ENCODE results near the gene LTK. TPM values are rescaled to one million over a fixed set of nuclear protein-coding genes. Genes with fewer than 3 reads are reported as not detected.

The LTK gene
- total RNA-seq, 1 donor: not detected

DNA sequence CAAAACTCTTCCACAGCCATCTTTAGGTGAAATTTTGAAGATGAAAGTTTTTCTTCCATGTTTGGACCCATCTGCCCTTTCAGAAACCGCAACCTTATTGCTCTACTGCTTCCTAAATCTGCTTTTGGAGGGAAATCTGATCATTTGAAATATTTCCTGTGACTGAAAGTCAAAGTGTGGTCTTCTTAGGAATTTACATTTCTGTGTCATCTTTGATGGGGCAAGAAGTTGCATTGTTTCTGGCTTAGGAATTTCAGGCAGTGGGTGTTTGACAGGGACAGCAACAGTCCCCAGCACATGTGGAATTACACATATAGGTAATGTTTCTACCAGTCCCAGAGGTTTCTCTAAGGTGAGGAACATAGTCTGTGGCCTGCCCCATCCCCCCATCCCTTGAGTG is 40.1 kb upstream of the LTK start:
- no peak overlapping the region for H2AFZ ChIP-seq (ENCODE audit: low read length)
- H3K9me3 ChIP-seq (ENCODE audit: low read depth, low read length): no peaks in the 10 kb centered on the region
- no peaks in the 10 kb centered on the region for H3K79me2 ChIP-seq (ENCODE audit: insufficient read depth, low read length)
- TF ChIP-seq, protein P1, sequence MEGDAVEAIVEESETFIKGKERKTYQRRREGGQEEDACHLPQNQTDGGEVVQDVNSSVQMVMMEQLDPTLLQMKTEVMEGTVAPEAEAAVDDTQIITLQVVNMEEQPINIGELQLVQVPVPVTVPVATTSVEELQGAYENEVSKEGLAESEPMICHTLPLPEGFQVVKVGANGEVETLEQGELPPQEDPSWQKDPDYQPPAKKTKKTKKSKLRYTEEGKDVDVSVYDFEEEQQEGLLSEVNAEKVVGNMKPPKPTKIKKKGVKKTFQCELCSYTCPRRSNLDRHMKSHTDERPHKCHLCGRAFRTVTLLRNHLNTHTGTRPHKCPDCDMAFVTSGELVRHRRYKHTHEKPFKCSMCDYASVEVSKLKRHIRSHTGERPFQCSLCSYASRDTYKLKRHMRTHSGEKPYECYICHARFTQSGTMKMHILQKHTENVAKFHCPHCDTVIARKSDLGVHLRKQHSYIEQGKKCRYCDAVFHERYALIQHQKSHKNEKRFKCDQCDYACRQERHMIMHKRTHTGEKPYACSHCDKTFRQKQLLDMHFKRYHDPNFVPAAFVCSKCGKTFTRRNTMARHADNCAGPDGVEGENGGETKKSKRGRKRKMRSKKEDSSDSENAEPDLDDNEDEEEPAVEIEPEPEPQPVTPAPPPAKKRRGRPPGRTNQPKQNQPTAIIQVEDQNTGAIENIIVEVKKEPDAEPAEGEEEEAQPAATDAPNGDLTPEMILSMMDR (IDR thresholded peaks at IDR 0.05; ENCODE audit: extremely low read depth, low read depth, low read length): no peak
- no peak overlapping the region for H3K4me2 ChIP-seq (ENCODE audit: insufficient read depth, low read length)
- no peaks in the 10 kb centered on the region for H4K20me1 ChIP-seq (ENCODE audit: insufficient read depth, low read length)
- H3K4me3 ChIP-seq (ENCODE audit: insufficient read depth, low read length): no peak overlapping the region
- no peak overlapping the region for H3K27ac ChIP-seq (ENCODE audit: low read depth, low read length)
- H3K4me1 ChIP-seq (ENCODE audit: insufficient read depth, low read length): peaks cover 9% of the 10 kb centered on the region
- no peaks in the 10 kb centered on the region for H3K27me3 ChIP-seq (ENCODE audit: insufficient read depth, low read length)
- no peaks in the 10 kb centered on the region for H3K36me3 ChIP-seq (ENCODE audit: insufficient read depth, low read length)
- DNase-seq (ENCODE audit: insufficient read length, low spot score, missing footprints): no peak

GRCh38 chr15:41550066-41550775 is 36.6 kb upstream of the LTK start:
- Histone ChIP-seq H3K27me3 (ENCODE audit: insufficient read depth, low read length) (no peaks in the 10 kb centered on the region), H3K9me3 (ENCODE audit: low read depth, low read length) (no peaks in the 10 kb centered on the region), H2AFZ (ENCODE audit: low read length) (no peak overlapping the region), H3K4me1 (ENCODE audit: insufficient read depth, low read length) (no peaks in the 10 kb centered on the region), H3K79me2 (ENCODE audit: insufficient read depth, low read length) (no peaks in the 10 kb centered on the region), H3K4me2 (ENCODE audit: insufficient read depth, low read length) (no peak overlapping the region), H3K36me3 (ENCODE audit: insufficient read depth, low read length) (no peaks in the 10 kb centered on the region), H3K4me3 (ENCODE audit: insufficient read depth, low read length) (no peak overlapping the region), H3K27ac (ENCODE audit: low read depth, low read length) (no peak overlapping the region), H4K20me1 (ENCODE audit: insufficient read depth, low read length) (no peaks in the 10 kb centered on the region)
- TF ChIP-seq, protein P1 (IDR thresholded peaks at IDR 0.05; ENCODE audit: extremely low read depth, low read depth, low read length): no peak
- no peak for DNase-seq (ENCODE audit: insufficient read length, low spot score, missing footprints)

DNA sequence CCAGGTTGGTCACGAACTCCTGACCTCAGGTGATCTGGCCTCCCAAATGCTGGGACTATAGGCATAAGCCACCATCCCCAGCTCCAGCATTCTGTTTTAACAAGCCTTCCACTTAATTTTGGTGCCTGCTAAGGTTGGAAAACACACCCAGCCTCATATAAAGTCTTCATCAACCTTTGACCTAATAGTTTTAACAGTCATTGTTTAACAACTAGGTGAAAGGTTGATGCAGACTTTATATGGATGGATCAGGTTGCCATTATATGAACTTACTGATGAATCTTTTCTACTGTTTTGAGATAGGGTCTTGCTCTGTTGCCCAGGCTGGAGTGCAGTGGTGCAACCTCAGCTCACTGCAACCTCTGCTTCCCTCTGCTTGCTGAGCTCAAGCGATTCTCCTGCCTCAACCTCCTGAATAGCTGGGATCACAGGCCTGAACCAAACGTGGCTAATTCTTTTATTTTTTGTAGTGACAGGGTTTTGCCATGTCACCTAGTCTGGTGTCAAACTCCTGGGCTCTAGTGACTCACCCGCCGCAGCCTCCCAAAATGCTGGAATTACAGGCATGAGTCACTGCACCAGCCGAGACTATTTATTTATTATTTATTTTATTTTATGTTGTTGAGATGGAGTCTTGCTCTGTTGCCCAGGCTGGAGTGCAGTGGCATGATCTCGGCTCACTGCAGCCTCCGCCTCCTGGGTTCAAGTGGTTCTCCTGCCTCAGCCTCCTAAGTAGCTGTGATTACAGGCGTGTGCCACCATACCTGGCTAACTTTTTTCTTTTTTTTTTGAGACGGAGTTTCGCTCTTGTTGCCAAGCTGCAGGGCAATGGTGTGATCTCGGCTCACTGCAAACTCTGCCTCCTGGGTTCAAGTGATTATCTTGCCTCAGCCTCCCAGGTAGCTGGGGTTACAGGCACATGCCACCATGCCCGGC is 33.5 kb upstream of the LTK start:
- no peak overlapping the region for H3K27ac ChIP-seq (ENCODE audit: low read depth, low read length)
- no peak overlapping the region for H2AFZ ChIP-seq (ENCODE audit: low read length)
- TF ChIP-seq, protein P1 (IDR thresholded peaks at IDR 0.05; ENCODE audit: extremely low read depth, low read depth, low read length): no peak
- H3K79me2 ChIP-seq (ENCODE audit: insufficient read depth, low read length): peaks cover 15% of the 10 kb centered on the region
- DNase-seq (ENCODE audit: insufficient read length, low spot score, missing footprints): no peak
- no peaks in the 10 kb centered on the region for H3K27me3 ChIP-seq (ENCODE audit: insufficient read depth, low read length)
- no peak overlapping the region for H3K4me3 ChIP-seq (ENCODE audit: insufficient read depth, low read length)
- no peak overlapping the region for H3K4me2 ChIP-seq (ENCODE audit: insufficient read depth, low read length)
- no peaks in the 10 kb centered on the region for H3K9me3 ChIP-seq (ENCODE audit: low read depth, low read length)
- H3K4me1 ChIP-seq (ENCODE audit: insufficient read depth, low read length): no peaks in the 10 kb centered on the region
- no peaks in the 10 kb centered on the region for H3K36me3 ChIP-seq (ENCODE audit: insufficient read depth, low read length)
- no peaks in the 10 kb centered on the region for H4K20me1 ChIP-seq (ENCODE audit: insufficient read depth, low read length)

DNA sequence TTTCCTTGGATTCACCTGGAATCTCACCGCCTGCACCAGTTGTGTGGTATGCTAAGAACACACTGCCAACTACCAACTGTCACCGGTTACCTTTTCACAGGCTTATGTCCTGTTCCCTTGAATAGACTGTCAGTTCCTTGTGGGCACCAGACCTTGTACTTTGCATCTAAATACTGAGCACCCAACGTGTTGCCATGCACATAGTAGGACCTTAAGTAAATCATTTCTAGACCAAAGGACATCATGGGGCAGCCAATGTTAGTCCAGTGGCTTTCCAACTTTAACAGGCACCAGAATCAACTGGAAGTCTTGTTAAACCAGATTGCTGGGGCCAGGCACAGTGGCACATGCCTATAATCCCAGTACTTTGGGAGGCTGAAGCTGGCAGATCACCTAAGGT is 31.6 kb upstream of the LTK start:
- no peaks in the 10 kb centered on the region for H3K9me3 ChIP-seq (ENCODE audit: low read depth, low read length)
- no peak overlapping the region for H3K4me2 ChIP-seq (ENCODE audit: insufficient read depth, low read length)
- H3K27ac ChIP-seq (ENCODE audit: low read depth, low read length): no peak overlapping the region
- H3K36me3 ChIP-seq (ENCODE audit: insufficient read depth, low read length): no peaks in the 10 kb centered on the region
- H2AFZ ChIP-seq (ENCODE audit: low read length): no peak overlapping the region
- no peak overlapping the region for H3K4me3 ChIP-seq (ENCODE audit: insufficient read depth, low read length)
- no peaks in the 10 kb centered on the region for H3K27me3 ChIP-seq (ENCODE audit: insufficient read depth, low read length)
- peaks cover 24% of the 10 kb centered on the region for H3K79me2 ChIP-seq (ENCODE audit: insufficient read depth, low read length)
- no peaks in the 10 kb centered on the region for H4K20me1 ChIP-seq (ENCODE audit: insufficient read depth, low read length)
- TF ChIP-seq, protein P1 (IDR thresholded peaks at IDR 0.05; ENCODE audit: extremely low read depth, low read depth, low read length): no peak
- DNase-seq (ENCODE audit: insufficient read length, low spot score, missing footprints): no peak
- H3K4me1 ChIP-seq (ENCODE audit: insufficient read depth, low read length): no peaks in the 10 kb centered on the region

All from osteoblast (primary cell).